ENCODE results near the gene ERCC6. TPM values are rescaled to one million over a fixed set of nuclear protein-coding genes. Genes with fewer than 3 reads are reported as not detected.

ERCC6 gene
- total RNA-seq, 1 donor: 54.3 TPM

GRCh38 chr10:49504528-49504927 lies 34.4 kb downstream of the ERCC6 start:
- H2AFZ ChIP-seq (ENCODE audit: low read length): no peak overlapping the region
- no peak overlapping the region for H3K4me2 ChIP-seq (ENCODE audit: insufficient read depth, low read length)
- no peak for DNase-seq (ENCODE audit: insufficient read length, low spot score, missing footprints)
- no peaks in the 10 kb centered on the region for H3K9me3 ChIP-seq (ENCODE audit: low read depth, low read length)
- H3K36me3 ChIP-seq (ENCODE audit: insufficient read depth, low read length): peaks cover 14% of the 10 kb centered on the region
- TF ChIP-seq, protein P1, sequence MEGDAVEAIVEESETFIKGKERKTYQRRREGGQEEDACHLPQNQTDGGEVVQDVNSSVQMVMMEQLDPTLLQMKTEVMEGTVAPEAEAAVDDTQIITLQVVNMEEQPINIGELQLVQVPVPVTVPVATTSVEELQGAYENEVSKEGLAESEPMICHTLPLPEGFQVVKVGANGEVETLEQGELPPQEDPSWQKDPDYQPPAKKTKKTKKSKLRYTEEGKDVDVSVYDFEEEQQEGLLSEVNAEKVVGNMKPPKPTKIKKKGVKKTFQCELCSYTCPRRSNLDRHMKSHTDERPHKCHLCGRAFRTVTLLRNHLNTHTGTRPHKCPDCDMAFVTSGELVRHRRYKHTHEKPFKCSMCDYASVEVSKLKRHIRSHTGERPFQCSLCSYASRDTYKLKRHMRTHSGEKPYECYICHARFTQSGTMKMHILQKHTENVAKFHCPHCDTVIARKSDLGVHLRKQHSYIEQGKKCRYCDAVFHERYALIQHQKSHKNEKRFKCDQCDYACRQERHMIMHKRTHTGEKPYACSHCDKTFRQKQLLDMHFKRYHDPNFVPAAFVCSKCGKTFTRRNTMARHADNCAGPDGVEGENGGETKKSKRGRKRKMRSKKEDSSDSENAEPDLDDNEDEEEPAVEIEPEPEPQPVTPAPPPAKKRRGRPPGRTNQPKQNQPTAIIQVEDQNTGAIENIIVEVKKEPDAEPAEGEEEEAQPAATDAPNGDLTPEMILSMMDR (IDR thresholded peaks at IDR 0.05; ENCODE audit: extremely low read depth, low read depth, low read length): no peak
- no peak overlapping the region for H3K4me3 ChIP-seq (ENCODE audit: insufficient read depth, low read length)
- no peaks in the 10 kb centered on the region for H3K27me3 ChIP-seq (ENCODE audit: insufficient read depth, low read length)
- no peaks in the 10 kb centered on the region for H3K4me1 ChIP-seq (ENCODE audit: insufficient read depth, low read length)
- H3K27ac ChIP-seq (ENCODE audit: low read depth, low read length): no peak overlapping the region
- peaks cover 33% of the 10 kb centered on the region for H3K79me2 ChIP-seq (ENCODE audit: insufficient read depth, low read length)
- peaks cover 16% of the 10 kb centered on the region for H4K20me1 ChIP-seq (ENCODE audit: insufficient read depth, low read length)

DNA sequence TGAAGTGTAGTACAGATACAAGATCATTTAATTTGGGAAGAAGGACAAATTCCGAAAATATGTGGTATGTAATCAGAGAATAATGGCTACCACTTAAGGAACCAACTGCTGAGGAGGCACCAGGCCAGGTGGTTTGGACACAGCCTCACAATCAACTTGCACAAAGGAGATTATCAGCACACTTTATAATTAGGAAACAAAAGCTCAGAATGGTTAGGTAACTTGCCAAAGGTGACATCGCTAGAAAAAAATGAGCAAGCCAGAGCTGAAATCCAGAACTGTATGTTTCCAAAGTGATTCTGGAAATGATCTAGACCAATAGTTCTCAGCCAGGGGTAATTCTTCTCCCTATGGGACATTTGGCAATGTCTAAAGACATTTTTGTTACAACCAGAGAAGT lies 36.6 kb downstream of the ERCC6 start:
- H2AFZ ChIP-seq (ENCODE audit: low read length): no peak overlapping the region
- TF ChIP-seq, protein P1 (IDR thresholded peaks at IDR 0.05; ENCODE audit: extremely low read depth, low read depth, low read length): no peak
- H3K36me3 ChIP-seq (ENCODE audit: insufficient read depth, low read length): peaks cover 26% of the 10 kb centered on the region
- H3K4me1 ChIP-seq (ENCODE audit: insufficient read depth, low read length): no peaks in the 10 kb centered on the region
- no peaks in the 10 kb centered on the region for H3K9me3 ChIP-seq (ENCODE audit: low read depth, low read length)
- no peaks in the 10 kb centered on the region for H3K27me3 ChIP-seq (ENCODE audit: insufficient read depth, low read length)
- peaks cover 16% of the 10 kb centered on the region for H3K79me2 ChIP-seq (ENCODE audit: insufficient read depth, low read length)
- H3K4me3 ChIP-seq (ENCODE audit: insufficient read depth, low read length): no peak overlapping the region
- no peak overlapping the region for H3K4me2 ChIP-seq (ENCODE audit: insufficient read depth, low read length)
- DNase-seq (ENCODE audit: insufficient read length, low spot score, missing footprints): no peak
- no peak overlapping the region for H3K27ac ChIP-seq (ENCODE audit: low read depth, low read length)
- peaks cover 7% of the 10 kb centered on the region for H4K20me1 ChIP-seq (ENCODE audit: insufficient read depth, low read length)

DNA sequence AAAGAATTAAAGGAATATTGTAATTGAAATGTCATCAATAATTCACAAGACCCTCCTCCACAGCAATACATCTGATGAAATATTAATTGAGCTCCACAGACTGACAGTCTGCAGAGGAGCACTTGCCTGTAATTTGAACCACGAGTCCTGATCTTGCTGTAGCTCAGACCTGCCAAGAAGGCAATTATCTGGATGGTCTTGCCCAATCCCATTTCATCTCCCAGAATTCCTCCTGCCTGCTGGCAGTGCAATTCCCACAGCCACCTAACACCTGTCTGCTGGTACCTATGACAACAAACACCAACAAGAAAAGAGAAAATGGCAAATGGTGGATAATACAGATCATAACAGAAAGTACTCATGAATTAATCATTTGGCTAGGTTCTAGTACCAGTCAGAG lies 38.5 kb downstream of the ERCC6 start:
- peaks cover 19% of the 10 kb centered on the region for H3K79me2 ChIP-seq (ENCODE audit: insufficient read depth, low read length)
- no peaks in the 10 kb centered on the region for H3K9me3 ChIP-seq (ENCODE audit: low read depth, low read length)
- H3K36me3 ChIP-seq (ENCODE audit: insufficient read depth, low read length): peaks cover 26% of the 10 kb centered on the region

GRCh38 chr10:49499305-49499851 lies 39.5 kb downstream of the ERCC6 start:
- H3K4me1 ChIP-seq (ENCODE audit: insufficient read depth, low read length): no peaks in the 10 kb centered on the region
- peaks cover 9% of the 10 kb centered on the region for H4K20me1 ChIP-seq (ENCODE audit: insufficient read depth, low read length)
- no peak overlapping the region for H2AFZ ChIP-seq (ENCODE audit: low read length)
- H3K9me3 ChIP-seq (ENCODE audit: low read depth, low read length): no peaks in the 10 kb centered on the region
- H3K4me3 ChIP-seq (ENCODE audit: insufficient read depth, low read length): no peak overlapping the region
- TF ChIP-seq, protein P1 (IDR thresholded peaks at IDR 0.05; ENCODE audit: extremely low read depth, low read depth, low read length): no peak
- H3K27ac ChIP-seq (ENCODE audit: low read depth, low read length): no peak overlapping the region
- DNase-seq (ENCODE audit: insufficient read length, low spot score, missing footprints): no peak
- peaks cover 21% of the 10 kb centered on the region for H3K36me3 ChIP-seq (ENCODE audit: insufficient read depth, low read length)
- H3K4me2 ChIP-seq (ENCODE audit: insufficient read depth, low read length): no peak overlapping the region
- peaks cover 24% of the 10 kb centered on the region for H3K79me2 ChIP-seq (ENCODE audit: insufficient read depth, low read length)
- no peaks in the 10 kb centered on the region for H3K27me3 ChIP-seq (ENCODE audit: insufficient read depth, low read length)

More for the DNA sequence above, 38.5 kb downstream of the ERCC6 start:
- H3K4me1 ChIP-seq (ENCODE audit: insufficient read depth, low read length): no peaks in the 10 kb centered on the region
- H4K20me1 ChIP-seq (ENCODE audit: insufficient read depth, low read length): peaks cover 9% of the 10 kb centered on the region
- H3K4me3 ChIP-seq (ENCODE audit: insufficient read depth, low read length): no peak overlapping the region
- H2AFZ ChIP-seq (ENCODE audit: low read length): no peak overlapping the region
- no peaks in the 10 kb centered on the region for H3K27me3 ChIP-seq (ENCODE audit: insufficient read depth, low read length)
- H3K27ac ChIP-seq (ENCODE audit: low read depth, low read length): no peak overlapping the region
- TF ChIP-seq, protein P1 (IDR thresholded peaks at IDR 0.05; ENCODE audit: extremely low read depth, low read depth, low read length): no peak
- H3K4me2 ChIP-seq (ENCODE audit: insufficient read depth, low read length): no peak overlapping the region
- no peak for DNase-seq (ENCODE audit: insufficient read length, low spot score, missing footprints)

All from osteoblast (primary cell).